ENCODE measurements around the gene FNBP1. TPM values are rescaled to one million over a fixed set of nuclear protein-coding genes. Genes with fewer than 3 reads are reported as not detected.

The FNBP1 gene
- total and polyA plus RNA-seq, 2 experiments from 2014 or later: 26.6 to 28.8 TPM

- no peak for TF ChIP-seq ZNF462 (CRISPR knock-in tag; IDR thresholded peaks at IDR 0.05)
- TF ChIP-seq ZNF331 (CRISPR knock-in tag; IDR thresholded peaks at IDR 0.05; ENCODE audit: low read depth): no peak
- no peak for TF ChIP-seq REST (IDR thresholded peaks at IDR 0.05; ENCODE audit: unreplicated experiment)
- no peak for TF ChIP-seq CTCF (conservative IDR thresholded peaks at IDR 0.05; ENCODE audit: low read depth in 2 of 2)
Measured at GRCh38 chr9:129864991-129865647, 177.9 kb downstream of the FNBP1 start (continued).
